Esophagus squamous epithelium (tissue), 5 donors: Measurements from ENCODE around the gene CNNM4. TPM values are rescaled to one million over a fixed set of nuclear protein-coding genes. Genes with fewer than 3 reads are reported as not detected.

Experiments used
- DNase-seq: peaks from one replicate; lab custom pipeline; 2025; lab: John Stamatoyannopoulos, UW
- H3K27ac ChIP-seq, 4 donors: fragments of 200-600 bp; sonication (generic); one replicate each; pipeline ENCODE4 v1.5.1; 2016 to 2019; ENCODE audit warnings: mild to moderate bottlenecking in 1 of 4
- H3K27me3 ChIP-seq, 4 donors: fragments of 200-600 bp; sonication (generic); 1 replicate in 3 of 4; 2 replicates in 1 of 4; pipeline versions ENCODE4 v1.5.1 to v1.6.0; 2017 to 2021; ENCODE audit warnings: antibody characterized with exemption in 1 of 4
- H3K36me3 ChIP-seq, 3 donors: fragments of 200-600 bp; sonication (generic); one replicate each; pipeline ENCODE4 v1.5.1; 2016 to 2019
- H3K4me1 ChIP-seq, 3 donors: fragments of 200-600 bp; sonication (generic); one replicate each; pipeline ENCODE4 v1.5.1; 2017 to 2019
- H3K4me3 ChIP-seq, 4 donors: fragments of 200-600 bp; sonication (generic); 1 replicate in 3 of 4; 2 replicates in 1 of 4; pipeline ENCODE4 v1.5.1; 2016 to 2019; ENCODE audit warnings: mild to moderate bottlenecking in 2 of 4, moderate library complexity in 1 of 4
- H3K9me3 ChIP-seq, 3 donors: fragments of 200-600 bp; sonication (generic); one replicate each; pipeline ENCODE4 v1.5.1; 2016 to 2019
- POLR2A ChIP-seq, 4 donors: fragments of 450-650 bp; IDR thresholded peaks; one replicate each; pipeline ENCODE4 v1.6.1; 2017; ENCODE audit warnings: antibody characterized with exemption in 4 of 4, mild to moderate bottlenecking in 4 of 4, moderate library complexity in 3 of 4
- WGBS, 2 donors: methylation state at CpG; one replicate each; pipeline ENCODE4 v1.1.5; 2018; 5-methylcytosine and 5-hydroxymethylcytosine counted together
- intact Hi-C: fragments of 100-400 bp; cut with DNase I; formaldehyde crosslinking; loops from one replicate; pipeline ENCODE4 v1.15.0; 2022
- total RNA-seq, 4 donors: library from RNA; depleted of rRNA; stranded (reverse); fragments of >200 nt; gene quantifications; one replicate each; pipeline ENCODE4 v1.1.0, GENCODE V29; 2016
- TF ChIP-seq, protein P1 (sequence below), 6 experiments: fragments of 450-650 bp in 4 of 6; fragments of 200-600 bp in 2 of 6; sonication (generic) in 2 of 6; IDR thresholded peaks; one replicate each; pipeline ENCODE4 v1.5.1; 2016 to 2019; ENCODE audit warnings: antibody characterized with exemption in 6 of 6, mild to moderate bottlenecking in 4 of 6, moderate library complexity in 4 of 6
- donor health status: DM: yes; HTN: yes; CAD: no.

The CNNM4 gene
- total RNA-seq, 4 donors from 2014 or later = 3.4 to 8.5 (median 6.7) TPM

DNA sequence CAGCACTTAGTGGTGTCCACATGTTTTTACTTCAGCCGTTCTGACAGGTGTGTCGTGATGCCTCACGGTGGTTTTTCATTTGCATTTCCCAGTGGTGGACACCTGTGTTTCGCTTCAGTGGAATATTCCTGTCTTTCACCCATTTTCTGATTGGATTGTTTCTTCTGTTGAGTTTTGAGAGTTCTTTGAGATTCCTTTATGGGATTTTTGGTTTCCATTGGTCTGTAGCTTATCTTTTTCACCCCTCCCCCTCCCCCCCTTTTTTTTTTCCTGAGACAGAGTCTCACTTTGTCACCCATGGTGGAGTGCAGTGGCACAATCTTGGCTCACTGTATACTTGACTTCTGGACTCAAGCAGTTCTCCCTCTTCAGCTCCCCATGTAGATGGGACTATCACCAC is 75.1 kb downstream of the CNNM4 start:
- TF ChIP-seq, protein P1, sequence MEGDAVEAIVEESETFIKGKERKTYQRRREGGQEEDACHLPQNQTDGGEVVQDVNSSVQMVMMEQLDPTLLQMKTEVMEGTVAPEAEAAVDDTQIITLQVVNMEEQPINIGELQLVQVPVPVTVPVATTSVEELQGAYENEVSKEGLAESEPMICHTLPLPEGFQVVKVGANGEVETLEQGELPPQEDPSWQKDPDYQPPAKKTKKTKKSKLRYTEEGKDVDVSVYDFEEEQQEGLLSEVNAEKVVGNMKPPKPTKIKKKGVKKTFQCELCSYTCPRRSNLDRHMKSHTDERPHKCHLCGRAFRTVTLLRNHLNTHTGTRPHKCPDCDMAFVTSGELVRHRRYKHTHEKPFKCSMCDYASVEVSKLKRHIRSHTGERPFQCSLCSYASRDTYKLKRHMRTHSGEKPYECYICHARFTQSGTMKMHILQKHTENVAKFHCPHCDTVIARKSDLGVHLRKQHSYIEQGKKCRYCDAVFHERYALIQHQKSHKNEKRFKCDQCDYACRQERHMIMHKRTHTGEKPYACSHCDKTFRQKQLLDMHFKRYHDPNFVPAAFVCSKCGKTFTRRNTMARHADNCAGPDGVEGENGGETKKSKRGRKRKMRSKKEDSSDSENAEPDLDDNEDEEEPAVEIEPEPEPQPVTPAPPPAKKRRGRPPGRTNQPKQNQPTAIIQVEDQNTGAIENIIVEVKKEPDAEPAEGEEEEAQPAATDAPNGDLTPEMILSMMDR (IDR thresholded peaks at IDR 0.05) = no peak
- TF ChIP-seq POLR2A (IDR thresholded peaks at IDR 0.05) = no peak
- DNase-seq = no peak
- Histone ChIP-seq H3K4me3 (no peak overlapping the region), H3K4me1 (peaks cover 0 to 29% (median 0%) of the 10 kb centered on the region in 3 donors), H3K27ac (no peak overlapping the region), H3K27me3 (no peaks in the 10 kb centered on the region), H3K36me3 (peaks cover 0 to 91% (median 0%) of the 10 kb centered on the region in 3 donors), H3K9me3 (no peaks in the 10 kb centered on the region)
- intact Hi-C loops = no loop called here
- WGBS, 2 donors = 94 to 95% methylated on average over 4 of the region's 4 CpGs

DNA sequence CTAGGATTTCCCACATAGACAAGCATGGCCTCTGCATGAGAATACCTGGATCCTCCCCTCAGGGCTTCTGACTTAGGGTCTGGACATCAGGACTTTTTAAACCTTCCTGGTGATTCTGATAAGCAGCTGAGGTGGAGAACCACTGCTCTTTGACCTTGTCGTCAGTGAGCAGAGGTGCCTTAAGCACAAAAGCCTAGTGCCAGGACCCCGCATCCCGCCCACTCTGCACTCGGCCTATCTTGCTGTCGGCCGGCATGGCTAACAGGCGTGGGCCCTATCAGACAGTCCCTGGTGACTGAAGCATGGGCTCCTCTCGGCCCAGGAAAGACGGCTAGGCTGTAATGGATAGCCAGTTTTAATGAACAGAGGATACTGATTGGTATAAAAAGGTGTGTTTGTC is 76.9 kb downstream of the CNNM4 start:
- intact Hi-C loops = no loop called here
- DNase-seq = no peak
- H3K4me3 ChIP-seq = no peak overlapping the region
- 93% methylated on average over 7 of the region's 9 CpGs for WGBS, 2 donors
- TF ChIP-seq, protein P1 (IDR thresholded peaks at IDR 0.05) = no peak
- H3K4me1 ChIP-seq = peaks cover 0 to 25% (median 0%) of the 10 kb centered on the region in 3 donors
- H3K36me3 ChIP-seq = peaks cover 0 to 76% (median 0%) of the 10 kb centered on the region in 3 donors
- H3K9me3 ChIP-seq = no peaks in the 10 kb centered on the region
- H3K27me3 ChIP-seq = no peaks in the 10 kb centered on the region
- no peak overlapping the region for H3K27ac ChIP-seq

DNA sequence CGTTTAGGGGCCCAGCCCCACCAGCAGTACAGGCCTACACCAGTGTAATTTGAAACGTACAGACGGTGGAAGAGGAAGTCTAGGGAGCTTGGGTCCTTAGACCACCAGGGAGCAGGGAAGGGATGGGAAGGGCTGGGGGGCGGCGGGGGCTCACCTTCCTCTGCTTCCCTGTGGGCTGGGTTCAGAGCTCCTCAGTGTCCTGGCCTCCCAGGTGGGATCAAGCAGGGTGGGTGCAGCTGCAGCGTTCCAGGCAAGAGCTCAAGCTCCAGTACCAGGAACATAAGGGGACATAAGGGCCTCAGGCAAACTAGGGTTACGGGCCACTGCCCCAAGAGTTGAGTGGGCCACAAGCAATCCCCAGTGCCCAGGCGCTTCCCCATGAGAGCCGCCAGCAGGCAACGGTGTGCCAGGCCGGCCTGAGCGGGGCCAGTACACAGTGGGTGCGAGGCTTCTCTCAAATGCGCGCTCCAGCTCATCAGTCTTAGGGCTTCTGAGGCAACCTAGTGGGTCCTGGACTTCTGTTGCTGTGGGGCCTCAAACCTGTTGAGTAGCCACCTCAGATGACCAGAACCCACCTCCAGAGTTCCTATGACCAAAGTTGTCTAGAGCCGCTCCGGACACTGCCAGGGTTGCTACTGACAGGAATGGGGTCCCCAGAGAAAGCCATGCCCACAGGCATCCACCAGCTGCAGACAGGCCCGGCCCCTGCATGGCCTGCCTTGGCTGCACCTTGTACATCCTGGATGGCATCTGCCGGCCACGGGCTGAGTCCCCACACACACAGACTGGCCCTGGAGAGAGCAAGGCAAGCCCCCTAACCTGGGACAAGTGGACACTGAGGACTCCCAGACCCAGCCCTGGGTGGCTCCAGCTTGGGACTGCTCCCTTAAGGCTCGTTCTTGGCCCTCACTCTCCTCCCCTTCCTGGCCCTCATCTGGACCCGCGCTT is 77.9 kb downstream of the CNNM4 start:
- H3K36me3 ChIP-seq = peaks cover 0 to 65% (median 0%) of the 10 kb centered on the region in 3 donors
- no peak overlapping the region for H3K4me3 ChIP-seq
- no peaks in the 10 kb centered on the region for H3K9me3 ChIP-seq
- intact Hi-C loops = no loop called here
- no peak for DNase-seq
- H3K4me1 ChIP-seq = peaks cover 0 to 14% (median 0%) of the 10 kb centered on the region in 3 donors
- TF ChIP-seq POLR2A (IDR thresholded peaks at IDR 0.05) = no peak
- TF ChIP-seq, protein P1 (IDR thresholded peaks at IDR 0.05) = no peak
- 68 to 91% methylated on average over 4 of the region's 23 CpGs for WGBS, 2 donors
- H3K27ac ChIP-seq = no peak overlapping the region
- H3K27me3 ChIP-seq = no peaks in the 10 kb centered on the region

DNA sequence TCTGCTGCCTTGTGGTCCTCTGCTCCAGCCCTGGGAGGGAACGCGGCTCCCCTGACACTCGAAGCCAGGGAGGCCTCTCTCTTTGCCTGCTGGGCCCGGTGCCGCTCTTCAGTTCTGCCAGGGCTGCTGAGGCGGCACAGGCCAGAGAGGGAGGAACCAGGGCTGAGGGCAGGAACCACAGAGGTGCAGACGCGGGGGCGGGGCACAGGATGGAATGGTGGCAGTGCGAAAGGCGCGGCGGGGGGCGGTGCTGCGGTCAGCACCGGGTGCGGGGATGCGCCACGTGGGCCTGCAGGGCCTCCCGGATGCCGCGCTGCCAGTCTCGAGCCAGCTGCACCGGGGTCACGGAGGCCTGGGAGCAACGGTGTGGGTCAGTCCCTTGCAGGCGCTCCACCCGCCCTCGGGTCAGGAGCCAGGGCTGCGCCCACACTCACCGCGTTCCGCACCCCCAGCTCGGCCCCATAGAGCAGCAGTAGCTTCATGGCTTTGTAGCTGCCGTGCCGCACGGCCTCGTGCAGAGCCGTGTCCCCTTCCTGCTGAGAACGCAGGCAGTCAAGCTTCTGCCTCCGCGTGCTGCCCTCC is 78.7 kb downstream of the CNNM4 start:
- intact Hi-C loops = no loop called here
- peak overlapping the region in 1 of 4 donors; percentile 6 for H3K4me3 ChIP-seq

More for the DNA sequence above, 78.7 kb downstream of the CNNM4 start:
- 40% methylated on average over 2 of the region's 42 CpGs; no CpG with 5 or more reads in 1 of the 2 donors for WGBS, 2 donors
- peak; percentile 63 for DNase-seq
- Histone ChIP-seq H3K36me3 (peaks cover 0 to 59% (median 0%) of the 10 kb centered on the region in 3 donors), H3K27ac (no peak overlapping the region), H3K9me3 (no peaks in the 10 kb centered on the region), H3K27me3 (no peaks in the 10 kb centered on the region), H3K4me1 (peaks cover 0 to 13% (median 0%) of the 10 kb centered on the region in 3 donors)
- TF ChIP-seq, protein P1 (IDR thresholded peaks at IDR 0.05) = no peak
- TF ChIP-seq POLR2A (IDR thresholded peaks at IDR 0.05) = no peak
